Heart right ventricle (tissue), 16 donors: ENCODE measurements around the gene PTPN4. TPM values are rescaled to one million over a fixed set of nuclear protein-coding genes. Genes with fewer than 3 reads are reported as not detected.
A peak's percentile ranks its signal among the peaks of the same experiment; 100 is the strongest.

Experiments used
- ATAC-seq, 8 donors: fragments of 200-7000 bp; cut with Tn5 transposase; one replicate each; pipeline ENCODE4 v1.9.1; 2020; ENCODE audit warnings: mild to moderate bottlenecking in 8 of 8, moderate library complexity in 8 of 8, moderate number of reproducible peaks in 1 of 8
- DNase-seq, 2 donors: peaks; one replicate each; pipeline ENCODE4 v3.0.0-alpha.2; 2020
- H3K27ac ChIP-seq, 10 donors: fragments of 200-600 bp; sonication (generic) in 2 of 10; one replicate each; pipeline versions ENCODE4 v1.5.0 to v1.8.0; 2020 to 2022; ENCODE audit warnings: mild to moderate bottlenecking in 3 of 10
- H3K27me3 ChIP-seq, 7 donors: fragments of 200-600 bp; one replicate each; pipeline ENCODE4 v1.8.0; 2021 to 2022; ENCODE audit warnings: mild to moderate bottlenecking in 2 of 7
- H3K36me3 ChIP-seq, 9 donors: fragments of 200-600 bp; sonication (generic) in 1 of 9; one replicate each; pipeline versions ENCODE4 v1.5.0 to v1.8.0; 2020 to 2022; ENCODE audit warnings: mild to moderate bottlenecking in 2 of 9
- H3K4me1 ChIP-seq, 9 donors: fragments of 200-600 bp; sonication (generic) in 1 of 9; one replicate each; pipeline versions ENCODE4 v1.5.0 to v1.8.0; 2020 to 2022; ENCODE audit warnings: mild to moderate bottlenecking in 4 of 9
- H3K4me3 ChIP-seq, 10 donors: fragments of 200-600 bp; sonication (generic) in 2 of 10; one replicate each; pipeline versions ENCODE4 v1.5.0 to v1.8.0; 2020 to 2022; ENCODE audit warnings: mild to moderate bottlenecking in 7 of 10, moderate library complexity in 2 of 10
- H3K9me3 ChIP-seq, 11 donors: fragments of 200-600 bp in 10 of 11; sonication (generic) in 2 of 11; one replicate each; pipeline versions ENCODE4 v1.5.0 to v1.8.0; 2013 to 2022; ENCODE audit warnings: mild to moderate bottlenecking in 2 of 11, control low read depth in 1 of 11, moderate library complexity in 1 of 11
- WGBS, 2 donors: extraction: QIAGEN DNeasy Blood & Tissue Kit; methylation state at CpG; one replicate each; pipeline ENCODE4 v1.1.7; 2013; ENCODE audit warnings: inconsistent platforms in 1 of 2; 5-methylcytosine and 5-hydroxymethylcytosine counted together
- intact Hi-C, 10 donors: fragments of 100-400 bp; cut with DNase I; formaldehyde crosslinking; loops; one replicate each; pipeline versions ENCODE4 v1.11.1 to v1.14.2; 2022
- polyA plus RNA-seq, 2 donors: library from polyadenylated mRNA; stranded (reverse); fragments of 200-250 nt; gene quantifications; one replicate each; pipeline ENCODE4 v1.2.3, GENCODE V29; 2013
- total RNA-seq, 10 donors: library from RNA; stranded (reverse); fragmentation: NEBNext Ultra II Directional in 3 of 10; extraction: Animal tissue kit (Norgen Biotek cat#: 25700) in 3 of 10; gene quantifications; one replicate each; pipeline versions ENCODE4 v1.2.1 to v1.2.4, GENCODE V29; 2021 to 2023
- TF ChIP-seq, protein P1 (sequence below), 9 donors: fragments of 200-600 bp; sonication (generic) in 2 of 9; IDR thresholded peaks; one replicate each; pipeline versions ENCODE4 v1.5.0 to v1.8.0; 2021 to 2022; ENCODE audit warnings: antibody characterized with exemption in 9 of 9, mild to moderate bottlenecking in 5 of 9, moderate library complexity in 1 of 9
- donor health status: Arrhythmogenic right ventricular cardiomyopathy.
- donor health status: ischemic (EF 13 %, LVEDD 7.1; RV severe dilation, severe dysfunction).
- donor health status: healthy with polysubstance abuse.
- donor health status: DM: no; HTN: yes; CAD: no.
- donor health status: DM: no; HTN: no; CAD: no.
- donor health status: ischemic (EF 25% LVEDD 6.9; RV normal size, moderate dysfunction).
- donor health status: ischemic (EF 25% LVEDD 5.7; RV mildly dilated, moderate dysfunction).
- donor health status: healthy.
- donor health status: DM: yes; HTN: yes; CAD: no.
- donor health status: Ischemic cardiomyopathy.
- donor health status: ischemic (EF 35%, LVEDD 5.7; RV mildly dilated, moderate dysfunction).
- donor health status: nonischemic (EF 11% LVEDD 7.7; RV severe dilation, severe dysfunction).
- donor health status: DM: yes; HTN: yes; CAD: no.
- donor health status: PGD.
- donor health status: ischemic (EF 29% LVEDD 5.4; RV normal size, mild dysfunction).
- donor health status: nonischemic (EF 23%, LVEDD 6.1; RV moderate dilation, normal function).

Gene PTPN4
- total and polyA plus RNA-seq, 12 donors = 2.5 to 56.1 (median 44.7) TPM

DNA sequence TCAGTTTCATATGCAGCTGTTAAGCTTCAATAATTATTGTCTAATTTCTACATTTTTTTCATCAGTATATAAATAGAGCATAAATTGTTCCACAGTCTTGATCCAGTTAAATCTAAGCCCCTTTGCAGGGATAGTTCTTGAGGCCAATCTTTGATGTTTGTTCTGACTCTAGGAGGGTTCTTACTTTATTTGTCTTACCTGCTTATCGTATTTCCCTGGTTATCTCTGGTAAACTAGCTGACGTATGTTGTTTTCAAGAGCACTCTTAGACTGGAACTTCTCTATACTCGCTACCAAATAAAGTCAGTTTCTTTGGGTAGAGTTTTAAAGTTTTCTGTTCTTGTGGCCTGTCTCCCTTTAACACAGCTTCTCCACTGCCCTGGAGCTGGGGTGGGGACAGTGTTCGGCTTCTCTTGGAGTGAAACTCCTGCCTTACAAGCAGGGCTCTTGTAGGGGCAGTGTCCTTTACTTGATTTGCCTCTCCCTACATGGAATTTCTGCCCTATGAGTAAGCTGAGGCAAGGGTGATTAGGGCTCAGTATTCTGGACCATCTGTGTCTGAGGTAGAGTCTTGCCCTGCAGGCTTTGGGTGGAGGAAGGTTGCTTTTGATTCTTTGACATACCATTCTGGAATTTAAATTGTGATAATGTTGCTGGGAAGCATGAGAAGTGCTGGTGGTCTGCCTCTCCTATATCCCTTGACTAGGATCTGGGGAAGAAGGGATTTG lies 90.3 kb downstream of the PTPN4 start:
- no peaks in the 10 kb centered on the region for H3K27me3 ChIP-seq
- H3K4me1 ChIP-seq = peaks cover 0 to 11% (median 4%) of the 10 kb centered on the region in 9 donors
- TF ChIP-seq, protein P1, sequence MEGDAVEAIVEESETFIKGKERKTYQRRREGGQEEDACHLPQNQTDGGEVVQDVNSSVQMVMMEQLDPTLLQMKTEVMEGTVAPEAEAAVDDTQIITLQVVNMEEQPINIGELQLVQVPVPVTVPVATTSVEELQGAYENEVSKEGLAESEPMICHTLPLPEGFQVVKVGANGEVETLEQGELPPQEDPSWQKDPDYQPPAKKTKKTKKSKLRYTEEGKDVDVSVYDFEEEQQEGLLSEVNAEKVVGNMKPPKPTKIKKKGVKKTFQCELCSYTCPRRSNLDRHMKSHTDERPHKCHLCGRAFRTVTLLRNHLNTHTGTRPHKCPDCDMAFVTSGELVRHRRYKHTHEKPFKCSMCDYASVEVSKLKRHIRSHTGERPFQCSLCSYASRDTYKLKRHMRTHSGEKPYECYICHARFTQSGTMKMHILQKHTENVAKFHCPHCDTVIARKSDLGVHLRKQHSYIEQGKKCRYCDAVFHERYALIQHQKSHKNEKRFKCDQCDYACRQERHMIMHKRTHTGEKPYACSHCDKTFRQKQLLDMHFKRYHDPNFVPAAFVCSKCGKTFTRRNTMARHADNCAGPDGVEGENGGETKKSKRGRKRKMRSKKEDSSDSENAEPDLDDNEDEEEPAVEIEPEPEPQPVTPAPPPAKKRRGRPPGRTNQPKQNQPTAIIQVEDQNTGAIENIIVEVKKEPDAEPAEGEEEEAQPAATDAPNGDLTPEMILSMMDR (IDR thresholded peaks at IDR 0.05) = no peak
- H3K9me3 ChIP-seq = peaks cover 0 to 49% (median 20%) of the 10 kb centered on the region in 11 donors
- H3K36me3 ChIP-seq = no peaks in the 10 kb centered on the region
- no peak overlapping the region for H3K4me3 ChIP-seq
- peak in 3 of 8 donors; percentile 39 to 49 (median 39) for ATAC-seq
- no peak for DNase-seq
- intact Hi-C loops = no loop called here
- H3K27ac ChIP-seq = no peak overlapping the region
- 57 to 69% methylated on average over 4 of the region's 4 CpGs for WGBS, 2 donors

DNA sequence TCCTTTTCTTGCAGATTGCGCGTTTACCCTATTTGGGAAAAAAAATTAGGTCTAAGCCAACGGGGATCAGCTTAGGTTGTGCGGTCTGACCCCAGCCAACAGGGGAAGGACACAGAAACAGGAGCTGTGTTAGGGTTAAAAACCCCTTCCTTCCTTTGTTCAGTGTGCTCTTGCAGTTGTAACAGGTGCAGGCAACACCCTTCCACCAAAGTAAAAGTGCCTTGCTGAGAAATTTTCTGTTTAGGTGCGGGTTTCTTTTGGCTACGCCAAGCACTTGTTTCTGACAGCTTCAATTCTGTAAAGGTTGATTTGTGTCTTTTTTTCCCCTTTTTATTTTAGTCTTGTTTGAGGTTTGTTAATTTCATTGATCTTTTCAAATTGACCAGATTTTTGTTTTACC lies 92.5 kb downstream of the PTPN4 start:
- no peaks in the 10 kb centered on the region for H3K27me3 ChIP-seq
- H3K36me3 ChIP-seq = no peaks in the 10 kb centered on the region
- H3K27ac ChIP-seq = no peak overlapping the region
- 98 to 100% methylated on average over 6 of the region's 6 CpGs for WGBS, 2 donors
- intact Hi-C loops = no loop called here
- H3K4me1 ChIP-seq = peaks cover 0 to 21% (median 4%) of the 10 kb centered on the region in 9 donors
- H3K4me3 ChIP-seq = no peak overlapping the region
- TF ChIP-seq, protein P1 (IDR thresholded peaks at IDR 0.05) = no peak
- H3K9me3 ChIP-seq = peaks cover 0 to 45% (median 20%) of the 10 kb centered on the region in 11 donors
- DNase-seq = no peak
- ATAC-seq = no peak

DNA sequence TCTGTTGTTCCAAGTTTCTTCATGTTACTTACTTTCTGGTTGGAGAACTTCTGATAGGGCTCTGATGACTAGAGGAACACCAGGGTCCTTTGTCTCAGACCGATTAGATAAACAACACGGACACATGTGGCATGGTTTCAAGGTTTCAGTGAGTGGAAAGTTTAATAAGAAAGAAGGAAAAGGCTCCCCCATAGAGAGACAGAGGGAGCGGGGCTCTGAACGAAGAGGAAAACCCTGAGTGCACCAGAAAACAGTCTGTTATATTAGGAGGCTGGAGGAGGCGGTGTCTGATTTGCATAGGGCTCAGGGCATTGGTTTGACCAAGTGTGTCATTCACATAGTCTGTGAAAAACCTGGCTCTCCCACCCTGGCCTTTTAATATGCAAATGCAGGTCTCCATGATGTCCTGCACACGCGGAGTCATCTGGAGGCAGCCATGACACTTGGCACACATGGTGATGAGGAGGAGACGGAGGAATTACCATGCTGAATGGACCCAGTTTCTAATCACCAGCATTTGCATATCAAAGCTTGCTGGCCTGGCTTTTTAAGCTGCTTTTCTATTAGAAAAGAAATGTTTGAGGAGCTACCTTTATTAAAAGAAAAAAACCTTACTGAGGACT lies 94.2 kb downstream of the PTPN4 start:
- TF ChIP-seq, protein P1 (IDR thresholded peaks at IDR 0.05) = no peak
- H3K27me3 ChIP-seq = no peaks in the 10 kb centered on the region
- H3K4me1 ChIP-seq = peaks cover 0 to 21% (median 4%) of the 10 kb centered on the region in 9 donors
- intact Hi-C loops = no loop called here
- ATAC-seq = peak in 1 of 8 donors; percentile 17
- H3K9me3 ChIP-seq = peaks cover 0 to 45% (median 20%) of the 10 kb centered on the region in 11 donors
- H3K27ac ChIP-seq = no peak overlapping the region
- WGBS, 2 donors = 89 to 90% methylated on average over 8 of the region's 8 CpGs
- H3K4me3 ChIP-seq = no peak overlapping the region
- DNase-seq = no peak
- H3K36me3 ChIP-seq = no peaks in the 10 kb centered on the region

DNA sequence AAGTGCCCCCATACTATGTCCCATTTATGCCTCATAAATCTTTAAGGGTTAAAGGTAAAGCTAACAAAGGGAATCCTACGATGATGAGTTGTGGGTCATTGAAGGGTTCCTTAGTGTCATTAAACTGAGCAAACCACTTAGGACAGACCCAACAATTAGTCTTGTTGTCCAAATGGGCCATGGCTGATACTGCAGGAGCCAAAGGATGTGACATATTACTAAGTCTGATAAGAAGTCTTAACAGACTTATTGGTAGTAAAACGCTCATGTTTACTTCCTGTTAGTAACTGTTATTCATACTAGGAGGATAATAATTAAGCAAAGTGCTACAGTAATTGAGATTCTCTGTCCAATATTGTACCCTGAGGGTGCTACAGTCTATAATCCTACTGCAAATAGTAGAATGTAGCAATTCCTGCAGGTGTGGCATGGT lies 96.8 kb downstream of the PTPN4 start:
- Histone ChIP-seq H3K4me1 (peaks cover 0 to 16% (median 6%) of the 10 kb centered on the region in 9 donors), H3K36me3 (no peaks in the 10 kb centered on the region), H3K4me3 (no peak overlapping the region), H3K27ac (no peak overlapping the region), H3K27me3 (no peaks in the 10 kb centered on the region), H3K9me3 (peaks cover 0 to 33% (median 17%) of the 10 kb centered on the region in 11 donors)
- DNase-seq (no peak), ATAC-seq (no peak)
- intact Hi-C loops = no loop called here
- TF ChIP-seq, protein P1 (IDR thresholded peaks at IDR 0.05) = no peak
- 58 to 76% methylated on average over 2 of the region's 2 CpGs for WGBS, 2 donors
